ENCODE results near the gene ADAMTS17.

- TF ChIP-seq CTCF (IDR thresholded peaks at IDR 0.05) (no peak), EP300 (IDR thresholded peaks at IDR 0.05; ENCODE audit: low read depth) (no peak), POLR2A (IDR thresholded peaks at IDR 0.05) (no peak), POLR2AphosphoS5 (IDR thresholded peaks at IDR 0.05) (no peak)
Measured at GRCh38 chr15:100252779-100253417, 88.9 kb downstream of the ADAMTS17 start.
